ENCODE results near the gene C2orf76.
A peak's percentile ranks its signal among the peaks of the same experiment; 100 is the strongest.

The C2orf76 gene

DNA sequence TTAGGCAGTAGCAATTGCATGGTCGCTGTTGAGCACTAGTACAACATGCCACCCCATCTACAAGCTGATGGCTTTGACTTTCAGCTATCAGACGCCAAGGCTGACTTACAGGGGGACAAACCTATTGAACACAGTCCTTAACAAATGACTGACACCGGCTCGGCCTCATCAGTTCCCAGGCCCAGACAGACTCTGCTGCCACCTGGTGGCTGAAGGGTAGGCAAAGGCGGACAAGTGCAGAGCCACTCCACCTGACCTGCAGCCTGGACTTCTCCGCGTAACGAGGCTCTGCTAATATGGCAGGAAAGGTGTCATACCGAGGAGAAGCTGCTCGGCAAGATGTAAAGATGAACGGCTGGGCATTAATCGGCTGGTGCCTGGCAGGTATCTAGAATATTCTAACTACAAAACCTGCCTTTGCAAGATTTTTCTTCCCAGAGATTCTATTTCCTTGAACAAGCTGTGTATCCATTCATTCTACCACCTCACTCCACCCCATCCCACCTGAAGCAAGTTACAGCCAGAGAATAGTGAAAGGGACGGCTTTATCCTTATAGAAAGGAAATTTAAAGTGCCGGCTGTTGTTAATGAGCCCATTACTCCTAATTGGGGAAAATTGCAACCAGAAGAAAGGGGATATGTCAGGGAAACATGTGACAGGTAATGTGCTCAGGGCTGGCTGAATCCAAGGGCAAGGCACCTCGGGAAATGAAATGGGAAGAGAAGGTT is 75.6 kb downstream of the C2orf76 start:
- TF ChIP-seq, protein P1, sequence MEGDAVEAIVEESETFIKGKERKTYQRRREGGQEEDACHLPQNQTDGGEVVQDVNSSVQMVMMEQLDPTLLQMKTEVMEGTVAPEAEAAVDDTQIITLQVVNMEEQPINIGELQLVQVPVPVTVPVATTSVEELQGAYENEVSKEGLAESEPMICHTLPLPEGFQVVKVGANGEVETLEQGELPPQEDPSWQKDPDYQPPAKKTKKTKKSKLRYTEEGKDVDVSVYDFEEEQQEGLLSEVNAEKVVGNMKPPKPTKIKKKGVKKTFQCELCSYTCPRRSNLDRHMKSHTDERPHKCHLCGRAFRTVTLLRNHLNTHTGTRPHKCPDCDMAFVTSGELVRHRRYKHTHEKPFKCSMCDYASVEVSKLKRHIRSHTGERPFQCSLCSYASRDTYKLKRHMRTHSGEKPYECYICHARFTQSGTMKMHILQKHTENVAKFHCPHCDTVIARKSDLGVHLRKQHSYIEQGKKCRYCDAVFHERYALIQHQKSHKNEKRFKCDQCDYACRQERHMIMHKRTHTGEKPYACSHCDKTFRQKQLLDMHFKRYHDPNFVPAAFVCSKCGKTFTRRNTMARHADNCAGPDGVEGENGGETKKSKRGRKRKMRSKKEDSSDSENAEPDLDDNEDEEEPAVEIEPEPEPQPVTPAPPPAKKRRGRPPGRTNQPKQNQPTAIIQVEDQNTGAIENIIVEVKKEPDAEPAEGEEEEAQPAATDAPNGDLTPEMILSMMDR (IDR thresholded peaks at IDR 0.05; ENCODE audit: insufficient read depth, low read depth, low read length, missing control alignments), result peak; percentile 96
- DNase-seq (ENCODE audit: low read depth), result peak; percentile 73
- no peak overlapping the region for H3K4me3 ChIP-seq (ENCODE audit: low read length)

DNA sequence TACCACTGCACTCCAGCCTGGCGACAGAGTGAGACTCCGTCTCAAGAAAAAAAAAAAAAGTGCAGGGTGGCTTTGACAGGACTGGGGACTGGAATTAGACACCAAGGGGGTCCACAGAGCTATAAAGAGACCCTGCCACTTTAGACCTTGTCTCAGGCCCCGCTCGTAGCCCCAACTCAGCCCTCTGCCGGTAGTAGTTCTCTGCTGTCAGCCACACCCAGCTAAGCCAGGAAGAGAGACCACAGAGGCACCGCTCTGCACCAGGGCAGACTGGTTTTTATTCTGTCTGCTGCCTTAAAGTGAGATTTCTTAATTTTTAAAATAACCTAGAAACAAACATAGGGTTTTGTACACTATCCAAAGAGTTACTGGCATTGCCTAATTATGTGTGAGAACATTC is 77.0 kb downstream of the C2orf76 start:
- no peak for DNase-seq (ENCODE audit: low read depth)
- H3K4me3 ChIP-seq (ENCODE audit: low read length), result no peak overlapping the region

DNA sequence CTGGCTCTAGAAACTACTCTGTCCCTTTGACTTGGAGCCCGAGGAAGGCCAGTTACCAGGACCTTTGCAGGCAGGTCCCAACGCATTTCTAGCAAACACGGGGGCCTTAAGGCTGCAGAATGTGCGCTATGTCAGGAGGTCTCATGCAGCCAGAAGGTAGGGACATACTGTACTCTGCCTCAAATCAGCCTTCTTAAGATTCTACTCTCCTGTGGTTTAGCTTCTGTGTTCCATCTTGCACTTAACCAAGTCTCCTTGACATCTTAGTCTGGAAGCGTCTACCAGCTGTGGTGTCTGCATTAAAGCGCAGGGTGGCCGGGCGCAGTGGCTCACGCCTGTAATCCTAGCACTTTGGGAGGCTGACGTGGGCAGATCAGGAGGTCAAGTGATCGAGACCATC is 77.5 kb downstream of the C2orf76 start:
- TF ChIP-seq, protein P1 (IDR thresholded peaks at IDR 0.05; ENCODE audit: insufficient read depth, low read depth, low read length, missing control alignments), result no peak
- H3K4me3 ChIP-seq (ENCODE audit: low read length), result no peak overlapping the region
- no peak for DNase-seq (ENCODE audit: low read depth)

More for the DNA sequence above, 77.0 kb downstream of the C2orf76 start:
- TF ChIP-seq, protein P1 (IDR thresholded peaks at IDR 0.05; ENCODE audit: insufficient read depth, low read depth, low read length, missing control alignments), result no peak

DNA sequence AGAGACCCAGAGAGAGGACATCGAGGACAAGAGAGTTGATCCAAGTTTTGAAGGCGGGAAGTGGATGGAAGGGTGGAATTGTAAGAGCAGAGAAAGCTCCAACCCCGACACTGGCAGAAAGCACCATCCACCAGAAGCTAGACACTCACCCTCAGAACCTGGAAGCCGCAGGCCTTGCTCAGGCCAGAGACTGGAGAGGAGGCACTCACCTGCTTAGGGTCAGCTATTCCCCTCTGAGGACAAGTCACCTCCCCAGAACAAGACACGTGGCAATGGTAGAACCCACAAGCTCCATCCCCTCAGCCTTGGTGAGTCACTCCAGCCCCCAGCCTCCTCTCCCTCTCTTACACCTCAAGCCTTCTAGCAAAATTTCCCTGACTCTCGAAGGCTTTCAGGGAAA is 78.1 kb downstream of the C2orf76 start:
- no peak for DNase-seq (ENCODE audit: low read depth)
- TF ChIP-seq, protein P1 (IDR thresholded peaks at IDR 0.05; ENCODE audit: insufficient read depth, low read depth, low read length, missing control alignments), result no peak
- no peak overlapping the region for H3K4me3 ChIP-seq (ENCODE audit: low read length)

DNA sequence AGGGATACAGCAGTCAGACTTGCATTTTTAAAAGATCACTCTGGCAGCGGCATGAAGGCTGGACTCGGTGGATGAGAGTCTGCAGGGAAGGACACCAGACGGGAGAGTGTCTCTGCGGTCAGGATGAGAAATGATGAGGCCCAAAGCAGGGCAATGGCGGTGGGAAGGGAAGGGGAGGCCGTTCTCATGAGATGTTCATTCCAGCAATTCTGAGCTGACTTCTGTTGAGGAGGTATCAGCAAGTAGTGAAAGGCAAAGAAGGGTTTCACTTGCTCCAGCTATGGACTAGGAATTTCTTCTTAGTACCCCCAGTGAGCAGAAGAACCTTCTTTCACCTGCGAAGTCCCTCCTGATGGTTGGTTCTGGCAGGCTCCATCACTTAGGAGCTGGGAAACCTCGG is 80.0 kb downstream of the C2orf76 start:
- DNase-seq (ENCODE audit: low read depth), result no peak
- H3K4me3 ChIP-seq (ENCODE audit: low read length), result no peak overlapping the region
- TF ChIP-seq, protein P1 (IDR thresholded peaks at IDR 0.05; ENCODE audit: insufficient read depth, low read depth, low read length, missing control alignments), result no peak

DNA sequence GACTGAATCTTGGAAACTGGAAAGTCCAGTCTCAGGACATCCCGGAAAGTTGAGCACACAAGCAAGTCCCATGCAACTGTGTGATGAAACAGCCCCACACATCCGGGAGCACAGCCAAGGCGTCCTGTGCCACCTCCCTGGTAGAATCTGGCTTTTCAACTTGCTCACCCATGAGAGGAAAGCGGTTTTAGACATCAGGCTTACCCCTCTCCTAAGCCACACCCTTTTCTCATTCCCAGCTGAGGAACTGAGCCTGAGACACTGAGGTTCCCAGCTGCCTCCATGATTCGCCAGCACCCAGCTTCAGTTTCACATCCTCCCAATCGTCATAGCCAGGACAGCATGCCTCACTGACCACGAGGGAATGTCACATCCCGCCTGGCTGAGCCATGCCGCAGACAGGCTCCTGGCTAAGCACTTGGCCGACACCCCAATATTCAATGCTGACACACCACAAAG is 82.7 kb downstream of the C2orf76 start:
- no peak overlapping the region for H3K4me3 ChIP-seq (ENCODE audit: low read length)
- TF ChIP-seq, protein P1 (IDR thresholded peaks at IDR 0.05; ENCODE audit: insufficient read depth, low read depth, low read length, missing control alignments), result no peak
- peak; percentile 91 for DNase-seq (ENCODE audit: low read depth)

DNA sequence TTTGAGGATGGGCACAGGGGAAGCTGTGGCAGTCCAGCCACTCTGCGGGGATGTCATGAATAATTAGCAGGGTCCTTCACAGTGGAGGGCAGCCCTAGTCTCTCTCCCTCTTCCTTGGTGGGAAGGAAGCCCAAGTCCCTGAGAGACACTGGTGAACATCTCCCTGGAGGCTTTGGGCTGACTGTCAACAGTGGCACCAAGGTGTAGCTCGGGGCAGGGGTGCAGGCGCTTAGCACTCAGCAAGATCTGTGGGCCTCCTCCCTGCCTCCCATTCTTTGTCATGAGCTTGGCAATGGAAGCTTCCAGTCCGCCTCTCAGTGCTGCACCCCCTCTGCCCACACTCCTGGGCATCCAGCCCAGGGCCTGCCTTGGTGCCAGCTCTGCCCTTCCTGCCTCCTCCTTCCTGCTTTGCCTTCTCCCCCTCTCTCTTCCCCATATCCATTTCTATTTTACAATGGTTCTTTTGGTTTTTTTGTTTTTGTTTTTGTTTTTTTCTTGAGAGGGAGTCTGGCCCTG is 83.6 kb downstream of the C2orf76 start:
- peak; percentile 14 for DNase-seq (ENCODE audit: low read depth)
- no peak overlapping the region for H3K4me3 ChIP-seq (ENCODE audit: low read length)
- TF ChIP-seq, protein P1 (IDR thresholded peaks at IDR 0.05; ENCODE audit: insufficient read depth, low read depth, low read length, missing control alignments), result no peak
